GM21737 (cell line): ENCODE data around the gene NOX4.
"Not testable (repeated sequence)": the region's sequence is repeated elsewhere in the genome, so short reads cannot be mapped to it uniquely, and the experiment has no call there.

Experiments
- ATAC-seq: cut with Tn5 transposase; IDR thresholded peaks from one replicate; pipeline ENCODE4 v1.9.1; 2021; ENCODE audit warnings: mild to moderate bottlenecking, moderate library complexity; ENCODE audit not compliant: unreplicated experiment

Gene NOX4

GRCh38 chr11:89310607-89311006 lies 180.6 kb downstream of the NOX4 start:
- ATAC-seq, result not testable (repeated sequence)

- ATAC-seq, result not testable (repeated sequence)
Observed at GRCh38 chr11:89309321-89309985, 181.7 kb downstream of the NOX4 start.

GRCh38 chr11:89308272-89308671 lies 182.9 kb downstream of the NOX4 start:
- ATAC-seq, result not testable (repeated sequence)

- not testable (repeated sequence) for ATAC-seq
Observed at GRCh38 chr11:89303029-89303428, 188.1 kb downstream of the NOX4 start.

GRCh38 chr11:89295023-89295422 lies 196.2 kb downstream of the NOX4 start:
- not testable (repeated sequence) for ATAC-seq

GRCh38 chr11:89293965-89294679 lies 197.1 kb downstream of the NOX4 start:
- no peak for ATAC-seq

- not testable (repeated sequence) for ATAC-seq
Observed at GRCh38 chr11:89288004-89288403, 203.2 kb downstream of the NOX4 start.

- not testable (repeated sequence) for ATAC-seq
Observed at GRCh38 chr11:89286601-89287000, 204.6 kb downstream of the NOX4 start.

- not testable (repeated sequence) for ATAC-seq
Observed at GRCh38 chr11:89281032-89281677, 210.0 kb downstream of the NOX4 start.

- ATAC-seq, result no peak
Observed at GRCh38 chr11:89279176-89279575, 212.0 kb downstream of the NOX4 start.

GRCh38 chr11:89275966-89276365 lies 215.2 kb downstream of the NOX4 start:
- no peak for ATAC-seq
